GM12865 (cell line): ENCODE data around the gene CD248.
"Not testable (repeated sequence)": the region's sequence is repeated elsewhere in the genome, so short reads cannot be mapped to it uniquely, and the experiment has no call there.

ENCODE experiments used
- DNase-seq: peaks from one replicate; pipeline ENCODE4 v3.0.0; 2010; ENCODE audit warnings: low read depth
- H3K4me3 ChIP-seq: 2 replicates; pipeline ENCODE4 v1.5.1; 2011; ENCODE audit warnings: mild to moderate bottlenecking, low read depth, low read length, control low read depth
- TF ChIP-seq, protein P1 (sequence below): IDR thresholded peaks from 2 replicates; pipeline ENCODE4 v1.5.1; 2011; ENCODE audit warnings: low read length, control low read depth, low read depth, inconsistent platforms; ENCODE audit not compliant: insufficient read depth; ENCODE audit errors: missing control alignments

CD248 gene

DNA sequence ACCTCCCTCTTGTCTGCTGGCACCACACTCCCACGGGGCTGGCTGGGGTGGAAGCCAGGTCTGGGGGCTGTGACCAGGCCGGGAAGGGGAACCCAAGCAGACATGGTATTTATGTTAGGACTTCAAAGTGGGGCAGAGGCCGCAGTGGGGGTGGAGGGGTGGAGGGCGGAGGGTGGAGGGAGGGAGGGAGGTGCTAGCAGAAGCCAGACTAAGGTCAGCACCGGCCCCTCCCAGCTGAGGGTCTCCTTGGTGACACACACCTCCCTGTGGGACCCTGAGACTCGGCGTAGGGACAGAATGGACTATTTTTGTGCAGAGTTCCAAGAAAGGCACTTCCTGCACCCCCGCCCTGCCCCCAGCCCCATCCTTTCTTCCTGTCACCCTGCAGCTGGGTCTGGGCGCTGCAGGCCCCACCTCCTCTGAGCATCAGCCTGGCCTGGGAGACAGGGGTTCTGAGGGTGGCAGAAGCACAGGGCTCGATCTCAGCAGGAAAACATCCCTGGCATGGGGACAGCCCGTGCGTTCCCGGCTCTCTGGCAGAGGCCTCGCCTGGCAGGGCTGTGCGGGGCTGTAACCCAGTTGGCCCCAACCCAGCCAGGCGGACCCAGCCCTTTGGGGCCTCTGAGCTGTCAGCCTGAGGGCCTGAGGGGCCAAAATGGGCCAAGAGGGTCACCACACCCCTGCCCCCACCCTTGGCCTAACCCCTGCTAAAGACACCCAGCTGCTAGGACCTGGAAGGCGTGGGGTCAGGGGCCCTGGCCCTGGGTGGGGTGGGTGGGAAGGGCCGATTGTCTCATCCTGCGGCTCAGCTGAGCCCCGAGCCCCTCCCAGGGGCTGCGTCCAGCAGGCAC, 9.6 kb upstream of the CD248 start:
- no peak for DNase-seq
- TF ChIP-seq, protein P1, sequence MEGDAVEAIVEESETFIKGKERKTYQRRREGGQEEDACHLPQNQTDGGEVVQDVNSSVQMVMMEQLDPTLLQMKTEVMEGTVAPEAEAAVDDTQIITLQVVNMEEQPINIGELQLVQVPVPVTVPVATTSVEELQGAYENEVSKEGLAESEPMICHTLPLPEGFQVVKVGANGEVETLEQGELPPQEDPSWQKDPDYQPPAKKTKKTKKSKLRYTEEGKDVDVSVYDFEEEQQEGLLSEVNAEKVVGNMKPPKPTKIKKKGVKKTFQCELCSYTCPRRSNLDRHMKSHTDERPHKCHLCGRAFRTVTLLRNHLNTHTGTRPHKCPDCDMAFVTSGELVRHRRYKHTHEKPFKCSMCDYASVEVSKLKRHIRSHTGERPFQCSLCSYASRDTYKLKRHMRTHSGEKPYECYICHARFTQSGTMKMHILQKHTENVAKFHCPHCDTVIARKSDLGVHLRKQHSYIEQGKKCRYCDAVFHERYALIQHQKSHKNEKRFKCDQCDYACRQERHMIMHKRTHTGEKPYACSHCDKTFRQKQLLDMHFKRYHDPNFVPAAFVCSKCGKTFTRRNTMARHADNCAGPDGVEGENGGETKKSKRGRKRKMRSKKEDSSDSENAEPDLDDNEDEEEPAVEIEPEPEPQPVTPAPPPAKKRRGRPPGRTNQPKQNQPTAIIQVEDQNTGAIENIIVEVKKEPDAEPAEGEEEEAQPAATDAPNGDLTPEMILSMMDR: no peak
- no peak overlapping the region for H3K4me3 ChIP-seq

DNA sequence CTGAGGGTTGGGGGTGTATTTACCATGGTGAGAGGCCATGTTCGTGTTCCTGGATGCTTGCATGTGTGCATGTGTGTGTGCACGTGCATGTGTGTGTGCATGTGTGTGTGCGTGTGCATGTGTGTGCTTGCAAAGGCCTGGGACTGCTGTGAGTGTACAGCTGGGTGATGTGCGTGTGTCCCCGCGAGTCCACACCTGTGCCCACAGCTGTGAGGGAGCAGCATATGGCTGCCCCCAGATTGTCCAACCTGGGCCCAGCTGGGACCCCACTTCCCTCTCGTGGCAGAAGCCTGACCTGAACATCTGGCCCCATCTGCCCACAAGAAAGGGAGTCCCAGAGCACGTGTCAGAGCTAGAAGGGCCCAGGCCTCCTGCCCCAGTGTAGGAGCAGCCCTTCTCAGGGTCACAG, 8.4 kb upstream of the CD248 start:
- no peak for DNase-seq
- no peak overlapping the region for H3K4me3 ChIP-seq
- TF ChIP-seq, protein P1: no peak

DNA sequence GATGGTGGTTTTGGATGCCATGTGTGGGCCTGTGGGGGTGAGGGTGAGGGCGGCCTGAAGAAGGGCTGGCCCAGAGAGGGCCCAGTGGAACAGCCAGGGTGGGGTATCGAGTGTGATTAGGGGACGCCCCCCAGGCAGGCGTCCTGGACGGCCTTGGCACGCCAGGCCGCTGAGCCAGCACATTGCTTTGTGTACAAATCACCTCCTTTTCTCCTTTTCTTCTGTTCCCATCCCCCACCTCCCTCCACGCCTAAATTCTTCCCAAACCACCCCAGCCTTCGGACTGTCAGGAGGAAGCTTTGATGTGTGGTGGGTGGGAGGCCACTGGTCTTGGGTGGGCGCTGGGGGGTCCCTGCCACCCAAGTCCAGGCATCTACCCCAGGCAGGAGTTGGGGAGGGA, 7.8 kb upstream of the CD248 start:
- DNase-seq: no peak
- TF ChIP-seq, protein P1: no peak
- no peak overlapping the region for H3K4me3 ChIP-seq

DNA sequence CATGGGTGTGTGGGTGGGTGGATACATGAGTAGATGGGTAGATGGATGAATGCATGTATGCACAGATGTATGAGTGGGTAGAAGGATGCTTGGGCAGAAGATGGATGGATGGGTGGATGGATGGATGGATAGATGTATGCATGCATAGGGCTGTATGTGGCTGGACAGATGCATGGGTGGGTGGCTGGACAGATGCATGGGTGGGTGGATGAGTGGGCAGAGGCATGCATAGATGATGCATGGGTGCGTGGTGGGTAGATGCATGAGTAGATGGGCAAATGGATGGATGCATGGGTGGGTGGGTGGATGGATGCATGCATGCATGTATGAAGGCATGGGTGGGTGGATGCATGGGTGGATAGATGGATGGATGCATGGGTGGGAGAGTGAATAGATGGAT, 6.8 kb upstream of the CD248 start:
- H3K4me3 ChIP-seq: no peak overlapping the region
- DNase-seq: no peak
- TF ChIP-seq, protein P1: no peak

DNA sequence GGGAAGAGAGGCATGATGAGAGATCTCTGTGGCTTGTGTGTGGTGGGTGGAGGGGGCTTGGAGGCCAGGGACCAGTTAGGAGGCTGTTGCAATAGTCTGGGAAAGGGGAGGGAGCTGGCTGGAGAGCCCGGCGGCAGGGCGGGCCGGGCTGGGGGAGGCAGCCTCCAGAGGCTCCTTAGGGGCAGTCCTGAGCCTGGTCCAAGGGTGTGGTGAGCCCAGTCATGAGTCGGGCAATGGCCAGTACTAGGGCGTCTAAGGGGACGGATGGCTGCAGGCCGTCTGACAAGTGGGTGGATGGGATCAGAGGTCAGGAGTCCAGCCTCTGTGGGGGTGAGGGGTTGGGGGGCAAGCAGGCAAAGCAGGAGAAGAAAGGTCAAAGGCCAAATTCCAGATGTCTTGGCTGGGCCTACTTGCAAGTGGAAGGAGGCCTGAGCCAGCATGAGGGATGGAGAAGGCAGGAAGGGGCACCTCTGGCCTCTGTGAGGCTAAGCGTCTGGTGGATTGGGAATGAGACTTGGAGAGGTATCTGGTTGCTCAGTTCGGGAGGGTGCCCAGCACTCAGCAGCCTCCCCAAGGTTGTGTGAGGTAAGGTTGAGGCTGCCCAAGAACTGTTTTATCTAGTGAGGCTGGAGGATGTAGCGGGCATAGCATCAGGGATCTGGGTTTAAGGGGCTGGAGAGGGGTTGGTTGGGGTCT, 6.0 kb upstream of the CD248 start:
- TF ChIP-seq, protein P1: no peak
- no peak for DNase-seq
- no peak overlapping the region for H3K4me3 ChIP-seq

DNA sequence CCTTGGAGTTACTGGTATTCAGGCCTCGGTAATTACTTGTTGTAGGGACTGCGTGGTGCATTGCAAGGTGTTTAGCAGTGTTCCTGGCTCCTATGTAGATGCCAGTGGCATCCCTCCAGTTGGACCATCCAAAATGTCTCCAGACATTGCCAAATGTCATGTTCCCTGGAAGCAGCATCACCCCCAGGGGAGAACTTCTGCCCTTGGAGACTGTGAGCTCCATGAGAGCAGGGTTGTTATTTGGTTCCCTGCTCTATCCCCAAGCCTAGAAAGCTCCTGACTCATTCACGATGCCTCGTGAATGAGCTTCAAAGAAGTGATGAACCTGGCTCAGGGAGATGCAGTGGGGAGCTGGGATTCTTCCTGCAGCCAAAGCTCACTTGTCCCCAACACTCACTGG, 4.8 kb upstream of the CD248 start:
- no peak for DNase-seq
- H3K4me3 ChIP-seq: no peak overlapping the region
- TF ChIP-seq, protein P1: no peak

DNA sequence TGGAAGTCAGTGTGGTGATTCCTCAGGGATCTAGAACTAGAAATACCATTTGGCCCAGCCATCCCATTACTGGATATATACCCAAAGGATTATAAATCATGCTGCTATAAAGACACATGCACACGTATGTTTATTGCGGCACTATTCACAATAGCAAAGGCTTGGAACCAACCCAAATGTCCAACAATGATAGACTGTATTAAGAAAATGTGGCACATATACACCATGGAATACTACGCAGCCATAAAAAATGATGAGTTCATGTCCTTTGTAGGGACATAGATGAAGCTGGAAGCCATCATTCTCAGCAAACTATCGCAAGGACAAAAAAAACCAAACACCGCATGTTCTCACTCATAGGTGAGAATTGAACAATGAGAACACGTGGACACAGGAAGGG, 3.9 kb upstream of the CD248 start:
- not testable (repeated sequence) for H3K4me3 ChIP-seq, DNase-seq

DNA sequence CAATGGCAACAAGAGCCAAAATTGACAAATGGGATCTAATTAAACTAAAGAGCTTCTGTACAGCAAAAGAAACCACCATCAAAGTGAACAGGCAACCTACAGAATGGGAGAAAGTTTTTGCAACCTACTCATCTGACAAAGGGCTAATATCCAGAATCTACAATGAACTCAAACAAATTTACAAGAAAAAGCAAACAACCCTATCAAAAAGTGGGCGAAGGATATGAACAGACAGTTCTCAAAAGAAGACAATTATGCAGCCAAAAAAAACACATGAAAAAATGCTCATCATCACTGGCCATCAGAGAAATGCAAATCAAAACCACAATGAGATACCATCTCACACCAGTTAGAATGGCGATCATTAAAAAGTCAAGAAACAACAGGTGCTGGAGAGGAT, 3.4 kb upstream of the CD248 start:
- H3K4me3 ChIP-seq, DNase-seq: not testable (repeated sequence)
